ENCODE data around the gene RERE. TPM values are rescaled to one million over a fixed set of nuclear protein-coding genes. Genes with fewer than 3 reads are reported as not detected.

The RERE gene
- total and polyA plus RNA-seq, 2 donors (not counting 3 experiments of a cell fraction or from before 2014, with no cell fraction given), result 14.1 to 113 TPM

DNA sequence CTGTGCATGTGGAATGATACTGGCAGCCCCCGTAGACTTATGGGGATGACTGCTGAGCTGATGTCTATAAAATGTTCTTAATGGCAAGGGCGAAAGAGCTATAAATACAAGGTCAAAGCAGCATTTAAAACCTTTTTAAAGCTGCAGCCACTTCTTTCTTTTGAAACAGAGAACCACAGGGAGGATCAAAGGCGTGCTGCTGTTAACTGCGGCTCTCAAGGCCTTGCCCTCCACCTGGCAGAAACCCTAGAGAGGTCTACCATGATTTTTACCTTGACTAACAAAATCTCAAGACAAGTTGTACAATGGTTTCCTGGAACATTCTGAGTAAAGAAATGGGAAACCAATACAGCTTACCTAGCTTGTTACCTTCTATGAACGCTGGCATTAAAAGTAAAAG is 409.8 kb downstream of the RERE start:
- BruUV-seq (replicated peaks), result no TSS peak
- Histone ChIP-seq H3K4me2 (ENCODE audit: insufficient read depth, low read length) (peak overlapping the region; percentile 62), H2AFZ (ENCODE audit: low read depth, low read length) (no peak overlapping the region), H3K79me2 (ENCODE audit: control insufficient read depth, insufficient read depth, low read length) (peaks cover 58% of the 10 kb centered on the region), H3K9ac (replicated peaks; ENCODE audit: extremely low read depth, insufficient read depth, low read length) (no peak overlapping the region), H3K4me3 (replicated peaks in 1 of 3; ENCODE audit: insufficient read depth in 1 of 3, low read depth in 1 of 3, low read length in 3 of 3) (no peak overlapping the region), H3K27me3 (ENCODE audit: control insufficient read depth in 2 of 2, insufficient read depth in 2 of 2, low read length in 2 of 2) (no peaks in the 10 kb centered on the region), H3K27ac (ENCODE audit: insufficient read depth, low read depth, low read length) (peak overlapping the region; percentile 62), H3K9me1 (replicated peaks; ENCODE audit: control insufficient read depth, extremely low read depth, insufficient read depth, low read length) (no peaks in the 10 kb centered on the region), H3K4me1 (ENCODE audit: control insufficient read depth, extremely low read depth, insufficient read depth, low read length) (peaks cover 44% of the 10 kb centered on the region), H3K9me3 (replicated peaks; ENCODE audit: control insufficient read depth, insufficient read depth, low read length) (no peaks in the 10 kb centered on the region), H4K20me1 (replicated peaks; ENCODE audit: control insufficient read depth, extremely low read depth, insufficient read depth, low read length) (no peaks in the 10 kb centered on the region), H3K36me3 (ENCODE audit: control insufficient read depth in 2 of 2, extremely low read depth in 1 of 2, insufficient read depth in 2 of 2, low read length in 2 of 2) (peaks cover 0 to 3% of the 10 kb centered on the region in 2 experiments)
- dilution Hi-C loops (cut with MboI; ENCODE audit: extremely low pct_ligation_motif_present, low sequenced_read_pairs) (no loop called here), intact Hi-C loops (cut with micrococcal nuclease) (loop anchor here (2.0 kb wide), 1 partner anchor 33 kb away; no protein-coding TSS in a partner anchor)
- DNase-seq (ENCODE audit: low read depth, low spot score) (no peak), FAIRE-seq (no peak)
- CTCF ChIA-PET, result interaction anchor here (1.0 to 3.1 kb wide), 8 partner anchors 10 to 442 kb away, joined by 3 to 34 read pairs (median 4); no protein-coding TSS in a partner anchor
- TF ChIP-seq POLR2AphosphoS5 (IDR thresholded peaks at IDR 0.05; ENCODE audit: insufficient read depth, low read depth, low read length), result no peak
- TF ChIP-seq, protein P1, sequence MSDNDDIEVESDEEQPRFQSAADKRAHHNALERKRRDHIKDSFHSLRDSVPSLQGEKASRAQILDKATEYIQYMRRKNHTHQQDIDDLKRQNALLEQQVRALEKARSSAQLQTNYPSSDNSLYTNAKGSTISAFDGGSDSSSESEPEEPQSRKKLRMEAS (IDR thresholded peaks at IDR 0.05; ENCODE audit: insufficient read depth, insufficient read length), result no peak
- TF ChIP-seq MYC (IDR thresholded peaks at IDR 0.05; ENCODE audit: low read depth, low read length), result no peak
- TF ChIP-seq EZH2 (IDR thresholded peaks at IDR 0.05; ENCODE audit: borderline replicate concordance, low read depth, low read length, severe bottlenecking), result no peak
- no peak for TF ChIP-seq CTCF (IDR thresholded peaks at IDR 0.05; ENCODE audit: extremely low read depth in 1 of 2, insufficient read depth in 1 of 2, low read depth in 1 of 2, low read length in 2 of 2)
- no peak for TF ChIP-seq FOS (IDR thresholded peaks at IDR 0.05; ENCODE audit: borderline replicate concordance, insufficient read depth, low read length)
- TF ChIP-seq GATA2 (IDR thresholded peaks at IDR 0.05; ENCODE audit: insufficient read depth, insufficient read length, low read depth, low read length), result no peak
- TF ChIP-seq JUN (IDR thresholded peaks at IDR 0.05; ENCODE audit: borderline replicate concordance, insufficient read depth, insufficient read length, low read depth), result no peak
- TF ChIP-seq POLR2A (IDR thresholded peaks at IDR 0.05; ENCODE audit: low read depth, low read length), result no peak
- POLR2A ChIA-PET, result interaction anchor here (1.0 kb wide), 1 partner anchor 12 kb away, joined by 3 read pairs; no protein-coding TSS in a partner anchor
